OCI-LY1 (cell line): ENCODE results near the gene DPH1.

ENCODE experiments used
- EZH2 ChIP-seq: fragments of 200-600 bp; sonication (generic), shearing (Covaris generic); IDR thresholded peaks from 2 replicates; pipeline ENCODE4 v1.8.0; 2017; ENCODE audit warnings: borderline replicate concordance, mixed run types, mild to moderate bottlenecking, antibody characterized with exemption, low read length, moderate library complexity, mixed read lengths
- TF ChIP-seq, protein P1 (sequence below): fragments of 200-600 bp; sonication (generic), shearing (Covaris generic); IDR thresholded peaks from 2 replicates; pipeline ENCODE4 v1.5.1; 2017; ENCODE audit warnings: mild to moderate bottlenecking, antibody characterized with exemption, low read length, moderate library complexity, mixed read lengths

DNA sequence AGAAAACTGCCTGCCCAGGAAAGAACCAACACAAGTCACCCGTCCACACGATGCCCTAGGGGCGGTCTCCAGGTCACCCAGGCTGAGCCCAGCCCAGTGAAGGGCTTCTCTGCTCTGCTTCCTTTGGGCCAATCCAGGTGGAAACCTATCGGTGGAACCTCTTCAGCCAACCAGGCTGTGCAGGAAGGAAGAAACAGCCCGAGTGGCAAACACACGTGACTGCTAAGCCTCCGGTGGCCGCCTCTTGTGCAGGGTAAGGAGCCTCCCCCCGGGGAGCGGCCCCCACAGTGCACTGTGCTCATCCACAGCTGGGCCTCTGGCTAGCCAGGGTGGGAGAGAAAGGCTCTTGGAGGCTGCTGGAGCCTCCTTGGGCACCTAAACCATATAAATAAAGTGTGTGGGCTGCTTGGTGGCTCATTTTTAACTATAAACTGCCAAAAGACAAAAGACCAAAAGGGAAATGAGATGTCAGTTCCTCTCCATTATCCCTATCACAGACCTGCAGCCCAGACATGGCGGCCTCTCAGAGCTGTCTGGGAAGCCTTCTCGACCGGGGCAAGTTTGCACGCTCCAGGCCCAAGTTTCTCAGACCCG is 7.2 kb upstream of the DPH1 start:
- TF ChIP-seq, protein P1, sequence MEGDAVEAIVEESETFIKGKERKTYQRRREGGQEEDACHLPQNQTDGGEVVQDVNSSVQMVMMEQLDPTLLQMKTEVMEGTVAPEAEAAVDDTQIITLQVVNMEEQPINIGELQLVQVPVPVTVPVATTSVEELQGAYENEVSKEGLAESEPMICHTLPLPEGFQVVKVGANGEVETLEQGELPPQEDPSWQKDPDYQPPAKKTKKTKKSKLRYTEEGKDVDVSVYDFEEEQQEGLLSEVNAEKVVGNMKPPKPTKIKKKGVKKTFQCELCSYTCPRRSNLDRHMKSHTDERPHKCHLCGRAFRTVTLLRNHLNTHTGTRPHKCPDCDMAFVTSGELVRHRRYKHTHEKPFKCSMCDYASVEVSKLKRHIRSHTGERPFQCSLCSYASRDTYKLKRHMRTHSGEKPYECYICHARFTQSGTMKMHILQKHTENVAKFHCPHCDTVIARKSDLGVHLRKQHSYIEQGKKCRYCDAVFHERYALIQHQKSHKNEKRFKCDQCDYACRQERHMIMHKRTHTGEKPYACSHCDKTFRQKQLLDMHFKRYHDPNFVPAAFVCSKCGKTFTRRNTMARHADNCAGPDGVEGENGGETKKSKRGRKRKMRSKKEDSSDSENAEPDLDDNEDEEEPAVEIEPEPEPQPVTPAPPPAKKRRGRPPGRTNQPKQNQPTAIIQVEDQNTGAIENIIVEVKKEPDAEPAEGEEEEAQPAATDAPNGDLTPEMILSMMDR: no peak
- no peak for TF ChIP-seq EZH2
